ENCODE results near the gene RNF19B. TPM values are rescaled to one million over a fixed set of nuclear protein-coding genes. Genes with fewer than 3 reads are reported as not detected.
A peak's percentile ranks its signal among the peaks of the same experiment; 100 is the strongest.

The RNF19B gene
- total RNA-seq, 1 experiment from 2014 or later, result 15.0 TPM

- Histone ChIP-seq H3K4ac (ENCODE audit: low read depth, low read length) (no peak overlapping the region), H3K9me3 (ENCODE audit: control insufficient read depth, low read depth, low read length) (no peaks in the 10 kb centered on the region), H3K23ac (ENCODE audit: insufficient read length, low read depth, low read length) (no peak overlapping the region), H4K91ac (ENCODE audit: insufficient read length, low read depth, low read length) (no peak overlapping the region), H2BK15ac (ENCODE audit: low read depth, low read length) (no peak overlapping the region), H2BK120ac (ENCODE audit: low read depth, low read length, poor library complexity, severe bottlenecking) (no peak overlapping the region), H2AFZ (ENCODE audit: low read length) (no peak overlapping the region), H4K8ac (replicated peaks; ENCODE audit: insufficient read length, low read depth, low read length) (no peak overlapping the region), H3K18ac (ENCODE audit: insufficient read length, low read depth, low read length) (no peak overlapping the region), H3K27me3 (ENCODE audit: insufficient read depth, low read length) (peaks cover 5% of the 10 kb centered on the region; the same call in 1 of the 2 replicates), H3T11ph (ENCODE audit: low read length) (no peak overlapping the region), H2BK20ac (ENCODE audit: low read depth, low read length, poor library complexity, severe bottlenecking) (no peak overlapping the region), H3K4me1 (ENCODE audit: insufficient read depth, low read length) (no peaks in the 10 kb centered on the region), H3K23me2 (ENCODE audit: insufficient read length, low read depth, low read length, poor library complexity, severe bottlenecking) (no peaks in the 10 kb centered on the region), H3K27ac (ENCODE audit: insufficient read length, low read depth, low read length) (no peak overlapping the region), H3K79me1 (ENCODE audit: insufficient read depth, low read depth, low read length, poor library complexity, severe bottlenecking) (no peaks in the 10 kb centered on the region), H2AK5ac (ENCODE audit: insufficient read length, low read length) (no peak overlapping the region), H3K56ac (ENCODE audit: insufficient read length, low read depth, low read length) (no peak overlapping the region), H3K4me2 (ENCODE audit: insufficient read depth, insufficient read length, low read length) (no peak overlapping the region), H3K79me2 (ENCODE audit: insufficient read depth, low read length) (no peaks in the 10 kb centered on the region), H4K20me1 (ENCODE audit: control insufficient read depth, insufficient read depth, insufficient read length) (peaks cover 3% of the 10 kb centered on the region), H4K5ac (ENCODE audit: insufficient read length, low read depth, low read length) (no peak overlapping the region), H2BK5ac (ENCODE audit: insufficient read length, low read length) (no peak overlapping the region), H3K9ac (ENCODE audit: extremely low read depth, insufficient read length, low read length) (no peak overlapping the region), H3K14ac (ENCODE audit: insufficient read depth, low read length) (no peak overlapping the region; the same call in 1 of the 2 replicates), H2BK12ac (ENCODE audit: insufficient read length, low read depth, low read length) (no peak overlapping the region)
- H3K27me3 Mint-ChIP-seq (ENCODE audit: low read depth), result peaks cover 74% of the 10 kb centered on the region
- peaks cover 0 to 9% (median 0%) of the 10 kb centered on the region in 3 experiments; a peak in 1 of 7 replicates for H3K36me3 Mint-ChIP-seq (ENCODE audit: insufficient read depth in 1 of 3, low read depth in 3 of 3)
- peaks cover 5 to 8% of the 10 kb centered on the region in 2 experiments; a peak in 3 of 5 replicates for H3K9me3 Mint-ChIP-seq
- H3K4me1 Mint-ChIP-seq, result peaks cover 9 to 24% of the 10 kb centered on the region in 2 experiments; a peak in 3 of 4 replicates
- no peak for TF ChIP-seq CTCF (conservative IDR thresholded peaks at IDR 0.05)
- no CpG with 5 or more reads among the region's 6 CpGs for WGBS (ENCODE audit: extremely low coverage, insufficient read length, low lambda C conversion rate)
- DNase-seq, result no peak
- H3K4me3 Mint-ChIP-seq, result peak overlapping the region in 1 of 2 experiments; percentile 35; a peak in 1 of 5 replicates
- no peak overlapping the region for H3K27ac Mint-ChIP-seq
These were observed 69.9 kb downstream of the RNF19B start for GRCh38 chr1:32894681-32895080.

All from H9 (cell line).